NCI-H187 treated with DMSO at 0.1 percent for 48 hours (cell line): ENCODE measurements around the gene BAD.

Source experiments
- DNase-seq: peaks from one replicate; lab custom pipeline; 2025; lab: John Stamatoyannopoulos, UW

BAD gene

DNA sequence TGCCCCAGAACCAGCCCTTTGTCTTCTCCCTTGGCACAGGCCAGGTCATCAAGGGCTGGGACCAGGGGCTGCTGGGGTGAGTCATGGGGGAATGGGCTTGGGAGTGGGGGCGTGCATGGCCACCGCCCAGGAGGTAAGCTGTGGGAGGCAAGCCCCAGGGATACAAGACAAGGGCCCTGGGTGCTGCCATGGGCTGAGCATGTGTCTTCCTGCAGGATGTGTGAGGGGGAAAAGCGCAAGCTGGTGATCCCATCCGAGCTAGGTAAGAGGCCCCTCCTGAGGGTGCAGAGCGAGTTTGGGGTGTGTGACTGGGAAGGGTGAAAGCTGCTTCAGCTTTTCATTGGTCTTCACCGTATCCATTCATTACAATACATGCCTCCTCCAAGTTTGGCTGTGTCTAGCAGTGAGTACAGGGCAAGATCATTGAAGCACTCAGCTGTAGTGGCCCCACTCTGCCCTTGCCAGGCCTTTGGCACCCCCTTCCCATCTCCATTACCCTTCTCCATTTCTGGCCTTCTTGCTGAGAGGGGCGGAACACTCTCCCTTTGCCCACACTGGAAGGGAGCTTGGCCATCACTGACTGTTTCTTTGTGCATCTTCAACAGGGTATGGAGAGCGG lies 41.1 kb downstream of the BAD start:
- DNase-seq = no peak

GRCh38 chr11:64241491-64242374 lies 42.7 kb downstream of the BAD start:
- DNase-seq = peak; percentile 88

- no peak for DNase-seq
Observed at GRCh38 chr11:64241241-64241490, 43.3 kb downstream of the BAD start.

DNA sequence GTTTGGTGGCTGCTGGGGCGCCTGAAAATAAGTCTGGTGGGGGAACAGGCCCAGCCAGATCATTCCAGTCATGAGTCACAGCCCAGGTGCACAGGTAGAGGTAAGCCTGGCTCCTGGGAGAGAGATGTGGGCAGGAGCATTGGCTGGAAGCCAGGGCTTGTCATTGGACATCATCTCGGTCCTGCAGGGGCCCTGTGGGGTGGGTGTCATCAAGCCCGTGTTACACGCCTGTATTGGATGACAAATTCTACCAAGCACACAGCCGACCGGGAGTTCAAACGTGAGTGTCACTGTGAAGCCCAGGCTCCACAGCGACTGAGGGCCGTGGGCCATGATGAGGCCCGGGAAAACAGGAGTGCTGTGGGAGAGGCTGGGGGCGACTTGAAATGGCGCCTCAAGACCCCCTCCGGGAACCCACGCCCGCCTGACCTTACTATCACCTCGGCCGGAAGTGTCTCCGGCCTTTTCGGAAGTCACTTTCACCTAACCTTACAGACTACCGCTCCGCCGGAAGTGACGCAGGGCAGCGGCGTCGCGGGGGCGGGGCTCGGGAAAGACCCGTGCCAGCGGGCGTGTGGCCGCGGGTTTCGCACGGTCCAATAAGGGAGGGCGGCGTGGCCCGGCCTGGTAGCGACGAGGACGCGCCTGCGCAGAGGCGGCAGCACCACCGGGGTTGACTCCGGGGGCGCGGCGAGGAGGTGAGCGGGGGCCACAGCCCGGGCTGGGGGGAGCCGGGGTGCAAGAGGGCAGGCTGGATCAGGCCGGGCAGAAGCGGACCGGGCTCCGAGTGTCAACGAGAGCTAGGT lies 43.8 kb downstream of the BAD start, which contains the start of gene FKBP2:
TSS of gene FKBP2 (plus strand) at position 661 of the 806 bp plus-strand sequence. CDS start 1,293 bp downstream, outside the sequence.
- DNase-seq = peak; percentile 59

- no peak for DNase-seq
Observed at GRCh38 chr11:64239662-64240434, 44.6 kb downstream of the BAD start.

DNA sequence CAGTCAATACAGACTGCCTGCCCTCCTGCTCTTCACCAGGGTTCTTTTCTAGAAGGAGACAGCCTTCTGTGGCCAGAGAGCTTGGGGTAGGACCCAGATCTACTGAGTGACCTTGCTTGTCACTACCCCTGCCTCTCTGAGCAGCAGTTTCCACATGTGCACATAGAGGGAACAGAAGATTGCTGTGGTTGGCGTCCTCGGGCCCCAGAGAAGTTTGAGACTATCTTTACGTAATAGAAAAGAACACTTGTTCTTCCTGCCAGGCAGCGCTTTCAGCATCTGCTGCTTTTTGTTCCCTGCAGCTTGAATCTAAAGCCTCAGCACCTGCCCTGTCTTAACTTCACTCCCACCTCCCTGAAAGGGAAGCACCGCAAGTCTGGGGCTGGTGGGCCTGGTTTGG lies 45.5 kb downstream of the BAD start:
- DNase-seq = no peak

- no peak for DNase-seq
Observed at GRCh38 chr11:64238076-64238475, 46.4 kb downstream of the BAD start.

DNA sequence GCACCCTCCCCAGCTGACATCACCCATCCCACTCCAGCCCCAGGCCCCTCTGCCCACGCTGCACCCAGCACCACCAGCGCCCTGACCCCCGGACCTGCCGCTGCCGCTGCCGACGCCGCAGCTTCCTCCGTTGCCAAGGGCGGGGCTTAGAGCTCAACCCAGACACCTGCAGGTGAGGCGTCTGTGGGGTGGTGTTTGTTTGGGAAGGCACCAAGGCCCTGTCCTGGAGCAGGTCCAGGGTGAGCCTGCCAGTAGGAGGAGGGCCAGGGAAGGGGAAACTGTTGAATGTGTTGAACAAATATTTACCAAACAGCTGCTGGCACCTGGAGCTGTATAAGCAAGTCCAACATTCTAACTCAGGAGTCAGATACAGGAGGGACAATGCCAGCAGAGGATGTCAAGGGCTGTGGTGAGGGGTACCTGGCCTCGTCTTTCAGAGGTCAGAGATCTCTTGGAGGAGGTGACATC lies 46.9 kb downstream of the BAD start:
- no peak for DNase-seq

- DNase-seq = no peak
Observed at GRCh38 chr11:64235437-64236161, 48.9 kb downstream of the BAD start.

DNA sequence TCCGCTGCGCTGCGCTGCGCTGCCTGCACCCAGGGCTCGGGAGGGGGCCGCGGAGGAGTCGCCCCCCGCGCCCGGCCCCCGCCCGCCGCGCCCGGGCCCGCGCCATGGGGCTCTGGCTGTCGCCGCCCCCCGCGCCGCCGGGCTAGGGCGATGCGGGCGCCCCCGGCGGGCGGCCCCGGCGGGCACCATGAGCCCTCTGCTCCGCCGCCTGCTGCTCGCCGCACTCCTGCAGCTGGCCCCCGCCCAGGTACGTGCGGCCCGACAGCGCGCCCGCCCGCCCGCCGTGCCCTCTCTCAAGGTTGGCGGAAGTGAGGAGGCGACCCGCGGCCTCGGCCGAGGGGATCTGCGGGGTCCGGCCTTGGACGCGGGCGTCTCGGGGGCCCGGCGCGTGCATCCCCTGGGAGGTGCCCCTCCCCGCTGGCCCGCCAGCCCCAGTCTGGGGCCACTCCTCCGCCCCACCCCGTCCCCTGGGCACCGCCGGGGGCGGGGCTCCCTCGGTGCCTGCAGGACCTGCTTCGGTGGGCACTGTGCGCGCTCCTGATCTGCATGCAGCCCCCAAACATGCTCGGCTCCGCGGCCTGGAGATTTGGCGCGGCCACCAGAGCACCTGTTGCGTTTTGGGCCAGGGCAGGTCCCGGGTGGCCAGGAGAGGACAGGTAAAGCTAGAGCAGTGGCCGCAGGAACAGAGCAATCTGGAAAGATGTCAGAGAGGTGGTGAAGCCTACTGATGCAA lies 49.7 kb downstream of the BAD start:
- no peak for DNase-seq

GRCh38 chr11:64233913-64234586 lies 50.4 kb downstream of the BAD start, which contains the start of gene VEGFB:
VEGFB (plus strand) TSS chr11:64234584; CDS start chr11:64234834, 250 bp downstream.
- no peak for DNase-seq

GRCh38 chr11:64232967-64233315 lies 51.5 kb downstream of the BAD start:
- DNase-seq = no peak

DNA sequence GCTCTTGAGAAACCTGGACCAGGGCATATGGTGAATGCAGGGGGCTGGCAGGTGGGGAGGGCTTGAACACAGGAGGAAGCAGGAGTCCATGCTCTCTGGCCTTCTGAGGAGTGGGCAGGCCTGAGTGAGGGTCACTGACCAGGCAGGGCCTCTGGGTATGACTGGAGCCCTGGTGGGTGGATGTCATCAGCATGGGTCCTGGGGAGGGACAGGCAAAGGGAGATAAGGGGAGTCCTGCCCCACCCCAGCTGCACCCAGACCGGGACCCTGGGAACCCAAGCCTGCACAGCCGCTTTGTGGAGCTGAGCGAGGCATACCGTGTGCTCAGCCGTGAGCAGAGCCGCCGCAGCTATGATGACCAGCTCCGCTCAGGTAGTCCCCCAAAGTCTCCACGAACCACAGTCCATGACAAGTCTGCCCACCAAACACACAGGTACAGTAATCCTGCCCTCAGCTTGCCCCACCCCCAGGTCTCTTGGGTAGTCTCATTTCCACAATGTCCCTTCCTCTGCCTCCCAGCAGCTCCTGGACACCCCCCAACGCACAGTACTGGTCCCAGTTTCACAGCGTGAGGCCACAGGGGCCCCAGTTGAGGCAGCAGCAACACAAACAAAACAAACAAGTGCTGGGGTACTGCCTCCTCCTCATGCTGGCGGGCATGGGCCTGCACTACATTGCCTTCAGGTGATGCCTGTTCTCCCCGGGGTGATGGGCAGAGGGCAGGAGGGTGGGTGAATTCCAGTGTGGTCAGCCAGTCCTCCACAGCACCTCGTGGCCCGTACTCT lies 52.1 kb downstream of the BAD start:
- no peak for DNase-seq

GRCh38 chr11:64231546-64231945 lies 52.9 kb downstream of the BAD start:
- DNase-seq = no peak

- DNase-seq = no peak
Observed at GRCh38 chr11:64230985-64231365, 53.5 kb downstream of the BAD start.

DNA sequence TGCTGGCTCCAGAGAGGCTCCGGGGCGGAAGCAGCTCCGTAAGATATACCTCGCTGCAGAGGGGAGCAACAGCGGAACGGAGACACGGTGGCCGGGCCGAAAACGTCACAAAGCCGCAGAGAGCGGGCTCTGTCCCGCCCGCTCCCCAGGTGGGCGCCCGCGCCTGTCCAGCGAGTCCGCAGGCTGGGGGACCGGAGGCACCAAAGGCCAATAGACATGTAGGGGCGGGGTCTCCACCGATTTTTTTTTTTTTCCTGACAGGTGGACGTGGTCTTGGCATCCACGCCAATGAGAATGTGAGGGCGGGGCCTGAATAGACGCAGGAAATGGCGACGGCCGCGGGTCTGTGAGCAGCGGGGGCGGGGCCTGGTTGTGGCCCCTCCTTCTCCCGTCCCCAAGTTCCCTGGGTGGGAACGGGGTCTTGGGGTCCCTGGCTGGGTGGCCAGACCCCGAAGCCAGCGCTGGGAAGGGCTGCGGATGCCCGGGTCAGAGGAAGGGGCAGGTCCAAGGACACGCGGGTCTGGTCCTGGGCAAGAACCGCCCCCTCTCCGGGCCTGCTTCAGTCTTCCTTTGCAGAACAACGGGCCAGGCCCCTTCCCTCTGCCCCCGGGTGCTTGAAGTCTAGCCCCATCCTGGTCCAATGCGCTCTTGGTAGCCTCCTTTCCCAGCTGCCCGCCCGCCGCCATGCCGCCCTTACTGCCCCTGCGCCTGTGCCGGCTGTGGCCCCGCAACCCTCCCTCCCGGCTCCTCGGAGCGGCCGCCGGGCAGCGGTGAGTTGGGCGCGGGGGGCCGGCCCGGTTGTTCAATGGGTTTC lies 54.1 kb downstream of the BAD start, which contains the start of gene DNAJC4:
TSS of gene DNAJC4 (plus strand) at position 378 of the 814 bp plus-strand sequence. CDS start at position 685, 307 bp downstream.
- peak; percentile 71 for DNase-seq

DNA sequence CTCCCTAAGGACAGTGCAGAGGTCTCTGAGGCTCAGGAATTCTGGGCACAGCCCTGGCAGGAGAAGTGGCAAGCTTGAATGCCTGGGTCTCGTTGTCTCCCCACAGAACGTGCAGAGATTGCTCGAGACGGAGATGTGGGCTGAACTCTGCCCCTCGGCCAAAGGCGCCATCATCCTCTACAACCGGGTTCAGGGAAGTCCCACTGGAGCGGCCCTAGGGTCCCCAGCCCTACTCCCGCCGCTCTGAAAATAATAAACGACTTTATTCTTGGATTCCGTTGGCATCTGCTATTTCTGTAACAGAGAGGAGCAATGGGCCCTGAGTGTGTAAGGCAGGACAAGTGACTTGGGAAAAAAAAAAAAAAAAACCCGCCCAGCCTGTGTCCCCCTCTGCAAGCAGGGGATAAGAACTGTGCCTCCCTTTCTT lies 54.7 kb downstream of the BAD start:
- no peak for DNase-seq

DNA sequence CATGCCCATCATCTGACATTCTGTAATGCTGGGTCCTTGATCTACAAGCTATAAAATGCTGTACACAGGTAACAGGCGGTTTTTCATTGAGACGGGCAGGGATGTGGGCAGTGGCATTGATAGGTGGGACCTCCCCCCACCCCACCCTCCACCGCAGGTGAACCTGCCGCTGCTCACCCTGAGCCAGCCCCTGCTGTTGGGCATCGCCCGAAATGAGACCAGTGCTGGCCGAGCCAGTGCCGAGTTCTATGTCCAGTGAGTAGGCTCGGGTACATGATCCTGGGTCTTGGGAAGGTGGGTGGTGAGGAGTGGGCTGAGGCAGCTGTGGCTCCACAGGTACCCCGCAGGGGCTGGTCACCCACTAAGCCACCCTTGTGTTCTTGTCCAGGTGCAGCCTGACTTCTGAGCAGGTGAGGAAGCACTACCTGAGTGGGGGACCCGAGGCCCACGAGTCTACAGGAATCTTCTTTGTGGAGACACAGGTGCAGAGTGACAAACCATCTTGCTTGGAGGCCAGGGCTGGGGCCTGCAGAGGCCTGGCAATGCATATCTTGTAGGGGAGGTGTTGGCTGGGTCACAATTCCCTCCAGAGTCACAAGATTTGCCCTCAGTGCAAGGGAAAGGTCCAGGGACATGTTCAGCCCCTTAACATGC lies 55.2 kb downstream of the BAD start:
- no peak for DNase-seq
